GM21723 (cell line): ENCODE data around the gene VSTM4.

Experiments
- ATAC-seq: cut with Tn5 transposase; IDR thresholded peaks from one replicate; pipeline ENCODE4 v1.9.1; 2021; ENCODE audit warnings: mild to moderate bottlenecking, moderate library complexity; ENCODE audit not compliant: unreplicated experiment

VSTM4 gene

DNA sequence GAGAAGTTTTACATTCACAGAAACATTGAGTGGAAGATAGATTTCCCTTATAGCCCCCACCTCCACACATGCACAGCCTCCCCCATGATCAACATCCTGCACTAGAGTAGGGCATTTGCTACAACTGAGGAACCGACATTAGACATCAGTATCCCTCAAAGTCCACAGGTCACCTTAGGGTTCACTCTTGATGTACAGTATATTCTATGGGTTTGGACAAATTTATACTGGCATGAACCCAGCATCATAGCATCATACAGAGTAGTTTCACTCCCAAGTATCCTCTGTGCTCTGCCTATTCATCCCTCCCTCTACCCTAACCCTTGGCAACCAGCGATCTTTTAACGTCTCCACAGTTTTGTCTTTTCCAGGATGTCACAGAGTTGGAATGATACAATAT lies 64.4 kb downstream of the VSTM4 start:
- no peak for ATAC-seq

DNA sequence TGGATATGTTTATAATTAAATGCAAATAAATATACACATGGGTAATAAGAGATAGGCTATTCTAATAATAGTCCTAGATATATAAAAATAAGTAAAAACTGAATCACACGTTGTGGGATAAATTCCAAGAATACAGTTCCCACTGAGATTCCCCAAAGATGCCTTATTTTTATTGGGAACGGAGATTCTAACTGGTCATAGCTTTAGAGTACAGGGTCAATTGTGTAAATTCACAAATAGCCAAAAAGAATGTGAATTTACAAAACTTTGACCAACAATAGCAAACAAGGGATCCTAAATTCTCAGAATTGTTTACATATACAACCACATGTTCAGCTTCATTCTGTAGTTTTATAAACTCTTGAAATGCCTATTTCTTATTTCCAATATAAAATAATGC lies 65.0 kb downstream of the VSTM4 start:
- ATAC-seq: no peak

DNA sequence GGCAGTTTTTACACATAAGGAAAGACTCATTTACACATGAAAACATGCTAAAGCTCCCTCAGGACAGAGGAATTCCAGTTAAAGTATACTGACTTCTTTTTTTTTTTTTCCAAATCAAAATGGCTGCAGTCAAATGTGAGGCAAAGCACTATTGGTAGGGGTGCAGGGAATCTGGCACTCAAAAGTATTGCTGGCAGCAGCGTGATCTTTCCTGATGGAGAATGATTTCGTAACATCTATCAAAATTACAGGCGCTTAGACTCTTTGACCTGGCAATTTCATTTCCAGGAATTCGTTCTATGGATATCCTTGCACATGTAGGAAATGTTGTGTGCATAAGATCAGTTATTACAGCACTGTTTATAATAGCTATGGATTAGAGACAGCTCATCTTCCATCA lies 65.7 kb downstream of the VSTM4 start:
- no peak for ATAC-seq

DNA sequence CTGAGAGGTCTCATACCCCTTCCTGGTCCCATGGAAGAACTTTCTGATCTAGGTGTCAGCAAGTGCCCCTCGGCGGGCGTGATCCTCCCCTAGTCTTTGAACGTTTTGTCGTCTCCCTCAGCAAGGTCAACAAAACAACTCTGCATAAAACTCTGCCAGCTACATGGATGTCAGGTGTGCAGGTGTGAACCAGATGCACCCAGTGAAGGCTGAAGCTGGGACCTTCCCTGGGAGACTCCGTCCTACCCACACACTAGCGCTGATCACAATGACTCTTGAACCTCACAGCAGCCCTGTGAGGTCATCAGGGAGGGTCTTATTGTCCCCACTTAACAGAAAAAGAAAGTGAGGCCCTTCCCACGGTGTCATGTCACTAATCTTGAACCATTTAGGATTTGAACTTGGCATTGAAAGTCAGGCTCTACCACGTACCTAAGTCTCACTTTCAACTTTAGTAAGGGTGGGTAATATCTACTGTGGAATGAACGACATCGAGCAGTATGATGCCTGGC lies 68.1 kb downstream of the VSTM4 start:
- ATAC-seq: no peak

GRCh38 chr10:49044293-49045193 lies 70.8 kb downstream of the VSTM4 start:
- no peak for ATAC-seq

GRCh38 chr10:49040601-49041000 lies 74.7 kb downstream of the VSTM4 start:
- no peak for ATAC-seq

DNA sequence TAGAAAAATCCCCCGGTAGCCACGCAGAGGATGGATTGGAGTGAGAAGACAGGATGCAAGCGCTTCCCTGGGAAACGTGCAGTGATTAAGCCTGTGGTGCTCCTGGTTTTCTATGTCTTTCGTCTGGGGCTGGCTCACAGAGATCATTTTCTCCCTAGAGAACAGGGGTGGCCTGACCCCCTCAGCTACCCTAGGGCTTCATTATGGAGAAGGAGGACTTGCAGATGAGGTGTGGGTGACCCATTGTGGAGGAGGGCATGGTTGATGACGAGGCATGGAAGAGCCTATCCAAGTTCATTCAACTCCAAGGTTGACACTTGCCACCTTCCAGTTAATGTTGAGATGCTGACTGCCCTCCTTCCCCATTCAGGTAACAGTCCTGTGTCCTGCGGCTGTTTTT lies 75.9 kb downstream of the VSTM4 start:
- ATAC-seq: no peak

DNA sequence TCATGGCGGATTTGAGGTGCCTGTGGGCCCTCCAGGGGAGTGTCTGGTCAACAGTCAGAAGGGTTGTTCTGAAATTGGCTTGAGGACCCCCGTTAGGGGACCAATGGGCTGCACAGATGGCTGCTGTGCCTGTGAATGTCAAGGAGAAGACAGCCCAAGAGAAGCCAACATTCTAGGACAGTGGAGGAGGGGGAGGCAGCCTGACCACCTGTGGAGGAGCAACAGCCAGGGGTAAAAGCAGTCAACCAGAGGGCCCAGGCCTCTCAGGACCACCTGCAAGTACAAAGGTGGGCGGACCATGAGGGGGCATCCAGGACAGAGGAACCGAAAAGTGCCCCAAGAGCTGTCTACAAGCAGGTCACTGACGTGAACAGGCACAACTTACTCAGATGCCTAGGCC lies 76.6 kb downstream of the VSTM4 start:
- ATAC-seq: no peak

DNA sequence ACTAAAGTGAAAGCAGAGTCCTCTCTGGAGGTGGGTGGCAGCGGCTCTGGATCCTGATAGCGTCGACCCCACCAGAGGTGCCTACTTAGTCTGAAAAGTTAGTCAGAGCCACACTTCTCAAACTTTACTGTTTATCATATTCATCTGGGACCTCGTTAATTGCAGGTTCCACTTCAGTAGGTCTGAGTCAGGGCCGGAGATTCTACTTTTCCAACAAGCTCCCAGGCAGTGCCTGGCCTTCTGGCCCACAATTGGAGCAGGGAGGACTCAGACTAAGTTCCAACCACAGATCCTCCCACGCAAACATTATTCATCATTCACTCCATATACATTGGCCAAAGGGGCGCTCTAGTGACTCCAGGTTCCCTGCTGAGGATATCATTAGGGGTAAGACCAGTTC lies 78.1 kb downstream of the VSTM4 start:
- ATAC-seq: no peak

DNA sequence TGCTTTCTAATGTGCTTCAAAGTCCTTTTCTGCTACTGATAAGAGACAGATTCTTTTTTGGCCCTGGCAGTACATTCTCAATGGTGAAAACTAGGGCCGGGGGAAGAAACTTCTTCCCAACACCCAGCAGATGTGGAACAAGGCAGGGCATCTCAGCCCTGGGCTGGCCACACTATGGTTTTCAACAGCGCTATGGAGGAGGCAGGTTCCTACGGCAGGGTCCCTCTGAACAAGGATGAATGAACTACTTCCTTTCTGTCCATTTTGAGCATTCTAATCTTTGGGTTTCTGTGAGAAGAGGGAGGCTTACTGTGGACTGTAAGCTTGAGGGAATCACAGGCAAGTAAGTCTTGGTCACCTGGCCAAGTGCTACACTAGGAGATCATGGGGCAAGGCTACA lies 78.7 kb downstream of the VSTM4 start:
- no peak for ATAC-seq

GRCh38 chr10:49035920-49036319 lies 79.4 kb downstream of the VSTM4 start:
- no peak for ATAC-seq

- ATAC-seq: no peak
Measured at GRCh38 chr10:49034925-49035324, 80.4 kb downstream of the VSTM4 start.

DNA sequence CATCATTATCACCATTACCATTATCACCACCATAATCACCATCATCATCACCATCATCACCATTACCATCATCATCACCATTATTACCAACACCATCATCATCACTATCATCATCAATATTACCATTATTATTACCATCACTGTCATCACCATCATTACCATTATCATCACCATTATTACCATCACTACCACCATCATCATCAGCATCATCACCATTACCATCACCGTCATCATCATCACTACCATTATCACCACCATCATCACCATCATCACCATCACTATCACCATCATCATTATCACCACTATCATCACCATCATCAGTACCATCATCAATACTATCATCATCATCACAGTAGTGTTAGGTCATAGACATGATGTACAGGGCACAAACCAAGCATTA lies 81.4 kb downstream of the VSTM4 start:
- no peak for ATAC-seq

DNA sequence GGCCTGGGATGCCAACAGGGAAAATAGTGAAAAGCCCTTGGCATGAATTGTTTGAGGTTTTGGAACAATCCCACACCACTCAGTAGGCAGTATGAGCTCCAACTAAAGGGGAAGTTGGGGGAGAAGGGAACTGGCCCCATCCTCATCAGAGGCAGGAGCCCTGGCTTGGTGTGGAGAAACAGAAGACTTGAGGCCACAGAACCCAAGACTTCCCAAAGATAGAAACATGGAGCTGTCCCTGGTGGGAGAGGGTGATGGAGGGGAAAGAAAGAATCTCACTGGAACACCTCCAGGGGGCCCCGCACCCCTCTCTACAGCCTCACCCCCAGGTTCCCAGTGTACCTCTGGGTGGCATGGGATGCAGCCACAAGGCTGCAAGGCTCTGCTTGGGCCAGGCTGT lies 85.7 kb downstream of the VSTM4 start:
- no peak for ATAC-seq

- no peak for ATAC-seq
Measured at GRCh38 chr10:49028639-49029038, 86.7 kb downstream of the VSTM4 start.

DNA sequence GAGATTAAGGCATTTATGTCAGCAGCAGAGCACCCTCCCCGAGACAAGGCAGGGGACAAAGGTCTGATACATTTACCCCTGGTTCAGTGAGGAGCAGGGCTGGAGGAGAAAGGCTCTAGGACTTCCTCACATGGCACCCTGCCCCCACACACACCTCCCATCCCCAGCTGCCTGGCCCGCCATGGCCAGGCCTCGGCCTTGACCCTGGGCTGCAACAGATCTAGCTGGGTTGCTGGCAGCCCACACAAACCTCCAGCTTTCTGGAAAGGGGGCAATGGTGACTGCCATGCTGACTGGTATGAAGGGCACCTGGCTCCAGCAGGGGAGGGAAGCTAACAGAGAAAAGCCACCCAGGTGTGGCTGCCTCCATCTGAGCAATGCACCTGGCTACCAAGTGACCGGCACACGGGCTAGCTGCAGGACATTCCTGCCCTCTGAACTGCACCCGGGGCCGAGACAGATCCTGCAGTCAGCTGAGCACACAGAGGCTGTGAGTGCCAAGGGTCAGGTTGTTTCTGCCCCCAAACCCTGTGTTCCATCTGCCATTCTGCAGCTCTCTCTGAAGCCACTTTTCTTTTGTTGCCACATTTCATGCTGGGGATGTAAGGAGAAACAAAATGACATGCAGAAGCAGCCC lies 89.9 kb downstream of the VSTM4 start:
- ATAC-seq: no peak

- ATAC-seq: no peak
Measured at GRCh38 chr10:49024484-49024883, 90.8 kb downstream of the VSTM4 start.

DNA sequence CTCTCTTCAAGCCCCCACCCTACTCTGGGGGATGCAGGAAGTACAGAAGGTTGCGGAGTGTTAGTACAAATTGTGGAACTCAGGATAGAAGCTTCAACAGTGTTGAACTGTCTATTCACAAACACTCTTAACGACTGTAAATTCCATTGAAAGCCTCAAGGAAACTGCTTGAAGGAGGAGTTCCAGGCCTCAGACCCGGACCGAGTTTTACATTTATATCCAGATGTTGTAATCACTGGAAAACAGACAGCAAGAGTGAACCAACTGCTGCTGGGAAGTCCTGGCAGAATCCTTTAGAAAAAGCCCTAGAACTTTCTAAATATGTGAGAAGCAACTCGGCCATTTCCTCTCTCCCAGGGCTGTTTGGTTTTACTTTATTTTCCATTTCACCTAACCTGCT lies 91.6 kb downstream of the VSTM4 start:
- ATAC-seq: no peak

GRCh38 chr10:49023071-49023470 lies 92.3 kb downstream of the VSTM4 start:
- ATAC-seq: no peak

- no peak for ATAC-seq
Measured at GRCh38 chr10:49021685-49022084, 93.6 kb downstream of the VSTM4 start.

DNA sequence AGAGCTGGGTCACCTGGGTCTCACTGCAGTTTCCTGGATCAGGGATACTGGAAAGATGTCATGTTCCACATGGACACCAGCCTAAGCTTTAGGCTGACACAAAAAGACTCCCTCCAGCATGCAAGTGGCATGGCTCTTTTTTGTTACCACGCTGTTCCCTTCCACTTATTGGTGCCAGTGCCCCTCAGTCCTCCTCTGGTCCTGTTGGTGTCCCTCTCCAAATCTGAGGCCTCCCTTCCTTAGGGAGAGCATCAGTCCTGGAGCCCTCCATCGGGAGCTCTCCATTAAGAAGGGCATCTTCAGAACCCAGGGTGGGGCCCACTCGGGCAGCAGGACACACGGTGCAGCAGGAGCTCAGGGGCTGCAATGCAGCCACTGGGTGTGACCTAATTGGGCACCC lies 99.6 kb downstream of the VSTM4 start:
- no peak for ATAC-seq

- no peak for ATAC-seq
Measured at GRCh38 chr10:49012603-49013002, 102.7 kb downstream of the VSTM4 start.
